ENCODE results near the gene ACSS3. TPM values are rescaled to one million over a fixed set of nuclear protein-coding genes. Genes with fewer than 3 reads are reported as not detected.
"Not testable (repeated sequence)": the region's sequence is repeated elsewhere in the genome, so short reads cannot be mapped to it uniquely, and the experiment has no call there.

The ACSS3 gene
- total RNA-seq, 1 experiment from 2014 or later, result 7.7 TPM

DNA sequence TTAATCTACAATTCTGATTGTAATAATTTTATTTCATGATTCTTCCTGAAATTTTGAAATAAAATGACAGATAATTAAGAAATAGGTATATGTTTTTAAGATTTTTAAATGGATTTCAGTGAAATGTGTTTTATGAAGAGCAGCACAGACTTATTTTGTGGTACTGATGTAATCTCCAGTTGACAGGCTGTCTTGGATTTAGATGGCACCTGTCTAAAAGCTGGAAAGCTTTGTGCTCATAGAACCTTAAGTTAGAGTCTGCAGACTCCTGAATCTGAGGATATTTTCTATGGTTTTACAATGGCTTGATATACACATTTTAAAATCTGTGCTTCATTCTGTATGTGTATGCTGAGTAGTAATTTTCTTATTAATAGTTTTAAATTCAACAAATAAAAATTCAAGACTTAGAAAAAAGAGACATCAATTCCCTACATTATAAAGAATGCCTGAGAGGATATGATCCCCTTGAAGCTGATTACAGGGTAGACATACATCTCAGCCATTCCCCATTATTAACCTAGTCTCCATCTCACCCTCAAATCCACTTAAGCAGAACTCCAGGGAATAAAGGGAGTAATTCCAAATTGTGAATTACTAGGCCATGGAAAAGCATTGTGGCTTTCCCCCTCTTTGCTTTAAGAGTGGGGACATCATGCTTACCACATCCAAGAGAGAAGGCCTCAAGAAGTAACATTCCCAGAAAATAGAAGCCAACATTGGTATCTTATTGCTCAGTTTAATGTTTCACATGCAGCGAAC is 33.7 kb upstream of the ACSS3 start:
- BruUV-seq (replicated peaks), result no TSS peak
- Histone ChIP-seq H3K36me3 (ENCODE audit: insufficient read depth, low read length, poor library complexity, severe bottlenecking) (no peaks in the 10 kb centered on the region), H3K4me1 (ENCODE audit: insufficient read depth, low read length, poor library complexity, severe bottlenecking) (no peaks in the 10 kb centered on the region), H3K27ac (ENCODE audit: low read depth, low read length, poor library complexity, severe bottlenecking) (no peak overlapping the region), H3K9me3 (ENCODE audit: low read depth, low read length, poor library complexity, severe bottlenecking) (no peaks in the 10 kb centered on the region), H3K27me3 (replicated peaks; ENCODE audit: insufficient read depth, low read depth, low read length, poor library complexity) (no peaks in the 10 kb centered on the region), H3K4me3 (ENCODE audit: low read depth, low read length, poor library complexity, severe bottlenecking) (no peak overlapping the region)
- ChIA-PET POLR2A (ENCODE audit: low non-redundant PET) (no interaction called here), CTCF (no interaction called here)
- intact Hi-C loops (cut with micrococcal nuclease; ENCODE audit: unreplicated experiment), result no loop called here
- TF ChIP-seq, protein P1, sequence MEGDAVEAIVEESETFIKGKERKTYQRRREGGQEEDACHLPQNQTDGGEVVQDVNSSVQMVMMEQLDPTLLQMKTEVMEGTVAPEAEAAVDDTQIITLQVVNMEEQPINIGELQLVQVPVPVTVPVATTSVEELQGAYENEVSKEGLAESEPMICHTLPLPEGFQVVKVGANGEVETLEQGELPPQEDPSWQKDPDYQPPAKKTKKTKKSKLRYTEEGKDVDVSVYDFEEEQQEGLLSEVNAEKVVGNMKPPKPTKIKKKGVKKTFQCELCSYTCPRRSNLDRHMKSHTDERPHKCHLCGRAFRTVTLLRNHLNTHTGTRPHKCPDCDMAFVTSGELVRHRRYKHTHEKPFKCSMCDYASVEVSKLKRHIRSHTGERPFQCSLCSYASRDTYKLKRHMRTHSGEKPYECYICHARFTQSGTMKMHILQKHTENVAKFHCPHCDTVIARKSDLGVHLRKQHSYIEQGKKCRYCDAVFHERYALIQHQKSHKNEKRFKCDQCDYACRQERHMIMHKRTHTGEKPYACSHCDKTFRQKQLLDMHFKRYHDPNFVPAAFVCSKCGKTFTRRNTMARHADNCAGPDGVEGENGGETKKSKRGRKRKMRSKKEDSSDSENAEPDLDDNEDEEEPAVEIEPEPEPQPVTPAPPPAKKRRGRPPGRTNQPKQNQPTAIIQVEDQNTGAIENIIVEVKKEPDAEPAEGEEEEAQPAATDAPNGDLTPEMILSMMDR (conservative IDR thresholded peaks at IDR 0.05; ENCODE audit: low read depth, low read length), result no peak
- no peak for TF ChIP-seq EZH2 (IDR thresholded peaks at IDR 0.05; ENCODE audit: borderline replicate concordance, low read depth, low read length, poor library complexity, severe bottlenecking)
- DNase-seq (ENCODE audit: low spot score), result no peak

DNA sequence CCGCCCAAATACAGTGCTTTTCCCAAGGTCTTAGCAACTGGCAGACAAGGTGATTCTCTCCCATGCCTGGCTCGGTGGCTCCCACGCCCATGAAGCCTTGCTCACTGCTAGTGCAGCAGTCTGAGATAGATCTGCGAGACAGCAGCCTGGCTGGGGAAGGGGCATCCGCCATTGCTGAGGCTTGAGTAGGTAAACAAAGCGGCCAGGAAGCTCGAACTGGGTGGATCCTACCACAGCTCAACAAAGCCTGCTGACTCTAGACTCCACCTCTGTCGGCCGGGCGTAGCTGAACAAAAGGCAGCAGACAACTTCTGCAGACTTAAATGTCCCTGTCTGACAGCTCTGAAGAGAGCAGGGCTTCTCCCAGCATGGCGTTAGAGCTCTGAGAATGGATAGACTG is 12.9 kb upstream of the ACSS3 start:
- CTCF ChIA-PET; H3K27me3 ChIP-seq (replicated peaks; ENCODE audit: insufficient read depth, low read depth, low read length, poor library complexity); H3K9me3 ChIP-seq (ENCODE audit: low read depth, low read length, poor library complexity, severe bottlenecking); H3K27ac ChIP-seq (ENCODE audit: low read depth, low read length, poor library complexity, severe bottlenecking); H3K36me3 ChIP-seq (ENCODE audit: insufficient read depth, low read length, poor library complexity, severe bottlenecking); intact Hi-C loops (cut with micrococcal nuclease; ENCODE audit: unreplicated experiment); POLR2A ChIA-PET (ENCODE audit: low non-redundant PET); DNase-seq (ENCODE audit: low spot score); BruUV-seq (replicated peaks); H3K4me3 ChIP-seq (ENCODE audit: low read depth, low read length, poor library complexity, severe bottlenecking); H3K4me1 ChIP-seq (ENCODE audit: insufficient read depth, low read length, poor library complexity, severe bottlenecking): not testable (repeated sequence)

DNA sequence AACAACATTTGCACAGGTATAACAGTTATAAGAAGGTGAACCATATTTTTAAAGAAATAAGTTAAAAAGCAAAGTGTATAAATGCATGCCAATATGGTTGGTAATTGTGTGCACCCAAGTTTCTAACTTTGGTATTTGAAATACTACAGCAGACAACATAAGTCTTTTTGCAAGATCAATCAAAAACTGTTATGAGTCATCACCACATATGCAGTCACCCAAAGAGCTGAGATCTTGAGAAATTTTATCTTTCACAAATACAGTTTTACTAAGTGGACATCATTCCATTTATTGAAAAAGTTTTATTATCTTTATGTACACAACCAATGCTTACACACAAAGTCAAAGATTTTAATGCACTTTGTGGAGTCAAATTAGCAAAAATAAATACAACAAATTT is 7.0 kb upstream of the ACSS3 start:
- TF ChIP-seq, protein P1 (conservative IDR thresholded peaks at IDR 0.05; ENCODE audit: low read depth, low read length), result no peak
- no peak for TF ChIP-seq EZH2 (IDR thresholded peaks at IDR 0.05; ENCODE audit: borderline replicate concordance, low read depth, low read length, poor library complexity, severe bottlenecking)
- Histone ChIP-seq H3K4me3 (ENCODE audit: low read depth, low read length, poor library complexity, severe bottlenecking) (no peak overlapping the region), H3K36me3 (ENCODE audit: insufficient read depth, low read length, poor library complexity, severe bottlenecking) (no peaks in the 10 kb centered on the region), H3K9me3 (ENCODE audit: low read depth, low read length, poor library complexity, severe bottlenecking) (no peaks in the 10 kb centered on the region), H3K27me3 (replicated peaks; ENCODE audit: insufficient read depth, low read depth, low read length, poor library complexity) (no peaks in the 10 kb centered on the region), H3K4me1 (ENCODE audit: insufficient read depth, low read length, poor library complexity, severe bottlenecking) (no peaks in the 10 kb centered on the region), H3K27ac (ENCODE audit: low read depth, low read length, poor library complexity, severe bottlenecking) (no peak overlapping the region)
- ChIA-PET POLR2A (ENCODE audit: low non-redundant PET) (no interaction called here), CTCF (no interaction called here)
- intact Hi-C loops (cut with micrococcal nuclease; ENCODE audit: unreplicated experiment), result no loop called here
- BruUV-seq (replicated peaks), result no TSS peak
- DNase-seq (ENCODE audit: low spot score), result no peak

- CTCF ChIA-PET, result no interaction called here
- Histone ChIP-seq H3K27ac (ENCODE audit: low read depth, low read length, poor library complexity, severe bottlenecking) (no peak overlapping the region), H3K9me3 (ENCODE audit: low read depth, low read length, poor library complexity, severe bottlenecking) (no peaks in the 10 kb centered on the region), H3K4me3 (ENCODE audit: low read depth, low read length, poor library complexity, severe bottlenecking) (no peak overlapping the region), H3K4me1 (ENCODE audit: insufficient read depth, low read length, poor library complexity, severe bottlenecking) (peaks cover 28% of the 10 kb centered on the region), H3K27me3 (replicated peaks; ENCODE audit: insufficient read depth, low read depth, low read length, poor library complexity) (no peaks in the 10 kb centered on the region), H3K36me3 (ENCODE audit: insufficient read depth, low read length, poor library complexity, severe bottlenecking) (no peaks in the 10 kb centered on the region)
- POLR2A ChIA-PET (ENCODE audit: low non-redundant PET), result no interaction called here
- no peak for DNase-seq (ENCODE audit: low spot score)
- TF ChIP-seq, protein P1 (conservative IDR thresholded peaks at IDR 0.05; ENCODE audit: low read depth, low read length), result no peak
- no peak for TF ChIP-seq EZH2 (IDR thresholded peaks at IDR 0.05; ENCODE audit: borderline replicate concordance, low read depth, low read length, poor library complexity, severe bottlenecking)
- no TSS peak for BruUV-seq (replicated peaks)
- intact Hi-C loops (cut with micrococcal nuclease; ENCODE audit: unreplicated experiment), result no loop called here
These were observed 2.3 kb upstream of the ACSS3 start for GRCh38 chr12:81075539-81075938.

Data from A673 (cell line).